GM12874 (cell line): ENCODE measurements around the gene PRKCD.

Experiments
- TF ChIP-seq, protein P1 (sequence below): IDR thresholded peaks from 2 replicates; pipeline ENCODE4 v1.5.1; 2011; ENCODE audit warnings: low read depth, mild to moderate bottlenecking, control low read depth, low read length, moderate library complexity; ENCODE audit not compliant: insufficient read depth

Gene PRKCD

DNA sequence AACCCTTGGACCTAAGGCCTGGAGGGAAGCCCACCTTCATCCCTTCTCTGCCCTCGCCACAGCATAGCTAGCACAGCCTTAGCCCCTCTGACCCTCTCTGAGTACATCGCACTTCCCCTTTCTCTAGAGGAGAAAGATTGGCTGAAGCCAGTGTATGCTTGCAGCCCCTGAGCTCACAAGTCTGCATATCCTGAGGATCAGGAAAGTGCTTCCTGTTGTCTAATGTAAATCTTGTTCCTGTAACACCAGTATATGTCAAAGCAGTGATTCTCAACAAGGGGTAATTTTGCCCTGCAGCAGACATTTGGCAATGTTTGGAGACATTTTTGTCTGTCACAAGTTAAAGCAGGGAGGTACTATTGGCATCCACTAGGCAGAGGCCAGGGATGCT is 2.2 kb upstream of the PRKCD start:
- TF ChIP-seq, protein P1, sequence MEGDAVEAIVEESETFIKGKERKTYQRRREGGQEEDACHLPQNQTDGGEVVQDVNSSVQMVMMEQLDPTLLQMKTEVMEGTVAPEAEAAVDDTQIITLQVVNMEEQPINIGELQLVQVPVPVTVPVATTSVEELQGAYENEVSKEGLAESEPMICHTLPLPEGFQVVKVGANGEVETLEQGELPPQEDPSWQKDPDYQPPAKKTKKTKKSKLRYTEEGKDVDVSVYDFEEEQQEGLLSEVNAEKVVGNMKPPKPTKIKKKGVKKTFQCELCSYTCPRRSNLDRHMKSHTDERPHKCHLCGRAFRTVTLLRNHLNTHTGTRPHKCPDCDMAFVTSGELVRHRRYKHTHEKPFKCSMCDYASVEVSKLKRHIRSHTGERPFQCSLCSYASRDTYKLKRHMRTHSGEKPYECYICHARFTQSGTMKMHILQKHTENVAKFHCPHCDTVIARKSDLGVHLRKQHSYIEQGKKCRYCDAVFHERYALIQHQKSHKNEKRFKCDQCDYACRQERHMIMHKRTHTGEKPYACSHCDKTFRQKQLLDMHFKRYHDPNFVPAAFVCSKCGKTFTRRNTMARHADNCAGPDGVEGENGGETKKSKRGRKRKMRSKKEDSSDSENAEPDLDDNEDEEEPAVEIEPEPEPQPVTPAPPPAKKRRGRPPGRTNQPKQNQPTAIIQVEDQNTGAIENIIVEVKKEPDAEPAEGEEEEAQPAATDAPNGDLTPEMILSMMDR, result no peak

DNA sequence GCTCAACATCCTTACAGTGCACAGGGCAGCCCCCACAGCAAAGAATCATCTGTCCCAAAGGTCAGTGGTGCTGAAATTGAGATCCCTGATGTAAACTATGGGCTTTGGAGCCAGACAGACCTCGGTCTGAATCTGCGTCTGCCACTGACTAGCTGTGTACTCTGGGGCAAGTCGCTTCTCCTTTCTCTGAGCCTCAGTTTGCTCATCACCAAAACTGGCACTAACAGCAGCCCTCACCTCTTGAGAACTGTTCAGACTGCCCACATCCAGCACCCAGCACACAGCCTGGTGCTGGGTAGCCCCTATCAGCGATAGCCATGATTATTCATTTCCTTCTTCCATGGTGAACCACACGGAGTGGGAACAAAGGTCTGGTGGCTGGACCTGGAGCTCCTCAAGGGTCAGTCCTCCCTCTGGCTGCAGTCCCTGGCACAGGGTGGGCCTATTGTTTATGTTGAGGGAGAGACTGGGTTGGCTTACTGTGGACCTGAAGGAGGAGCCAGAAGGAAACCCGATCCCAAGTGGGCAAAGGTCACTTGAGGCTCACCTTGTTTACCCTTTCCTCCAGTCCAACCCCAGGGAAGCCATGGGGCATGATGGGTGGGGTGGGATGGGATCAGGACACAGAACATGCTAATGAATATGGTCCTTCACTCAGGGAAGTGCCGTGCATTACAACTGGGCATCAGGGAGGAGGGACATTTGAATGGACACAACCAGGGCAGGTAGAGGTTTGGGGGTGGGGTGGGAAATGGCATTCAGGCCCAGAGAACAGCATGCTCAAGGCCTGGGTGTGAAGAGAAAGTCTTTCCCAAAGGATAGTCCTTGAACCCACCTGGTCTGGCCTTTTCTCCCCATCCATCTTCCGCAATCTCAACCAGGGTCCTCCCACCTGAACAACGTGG is 1.6 kb upstream of the PRKCD start:
- TF ChIP-seq, protein P1, result no peak

DNA sequence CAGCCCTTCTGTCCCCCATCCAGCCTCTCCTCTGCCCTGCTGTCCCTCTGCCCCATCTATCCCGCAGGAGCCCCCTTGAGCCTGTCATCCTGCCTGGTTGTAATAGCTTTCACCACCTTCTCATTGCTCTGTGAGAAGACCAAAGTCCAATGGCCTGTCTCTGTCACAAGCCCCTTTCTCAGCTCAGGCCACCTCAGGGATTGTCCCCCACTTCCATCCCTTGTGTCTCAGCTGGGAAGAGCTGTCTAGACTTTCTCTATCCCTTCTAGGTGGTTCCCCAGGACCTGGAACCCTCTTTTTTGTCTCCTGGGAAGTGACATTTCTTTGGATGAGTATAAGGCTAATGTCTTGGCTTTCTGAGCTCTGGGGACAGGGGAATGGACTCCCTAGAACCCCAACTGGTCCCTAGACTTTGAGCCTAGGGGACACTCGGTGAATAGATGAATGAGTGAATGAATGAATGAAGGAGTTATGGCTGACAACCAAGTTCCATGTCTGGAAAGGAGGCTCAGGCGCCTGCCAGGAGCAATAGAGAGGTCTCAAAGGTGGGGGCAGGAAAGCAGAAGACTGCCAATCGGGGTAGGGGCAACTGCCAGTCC is 849 bp upstream of the PRKCD start:
- TF ChIP-seq, protein P1, result no peak

DNA sequence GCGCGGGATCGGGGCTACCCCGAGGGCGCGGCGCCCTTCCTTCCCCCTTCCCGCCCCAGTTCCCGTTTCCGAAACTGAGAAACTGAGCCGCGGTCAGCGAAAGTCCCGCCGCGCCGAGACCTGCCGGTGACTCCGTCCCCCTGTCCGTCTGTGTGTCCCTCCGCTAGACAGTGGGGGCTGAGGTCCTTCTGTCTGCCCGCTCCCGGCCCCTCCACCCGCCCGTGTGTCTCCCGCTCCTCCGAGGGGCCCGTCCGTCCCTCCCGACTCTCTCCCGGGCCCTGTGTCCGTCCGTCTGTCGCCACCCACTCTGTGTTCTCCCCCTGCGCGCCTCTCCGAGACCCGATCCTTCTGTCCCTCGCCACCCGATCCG is 426 bp downstream of the PRKCD start:
- TF ChIP-seq, protein P1, result no peak

DNA sequence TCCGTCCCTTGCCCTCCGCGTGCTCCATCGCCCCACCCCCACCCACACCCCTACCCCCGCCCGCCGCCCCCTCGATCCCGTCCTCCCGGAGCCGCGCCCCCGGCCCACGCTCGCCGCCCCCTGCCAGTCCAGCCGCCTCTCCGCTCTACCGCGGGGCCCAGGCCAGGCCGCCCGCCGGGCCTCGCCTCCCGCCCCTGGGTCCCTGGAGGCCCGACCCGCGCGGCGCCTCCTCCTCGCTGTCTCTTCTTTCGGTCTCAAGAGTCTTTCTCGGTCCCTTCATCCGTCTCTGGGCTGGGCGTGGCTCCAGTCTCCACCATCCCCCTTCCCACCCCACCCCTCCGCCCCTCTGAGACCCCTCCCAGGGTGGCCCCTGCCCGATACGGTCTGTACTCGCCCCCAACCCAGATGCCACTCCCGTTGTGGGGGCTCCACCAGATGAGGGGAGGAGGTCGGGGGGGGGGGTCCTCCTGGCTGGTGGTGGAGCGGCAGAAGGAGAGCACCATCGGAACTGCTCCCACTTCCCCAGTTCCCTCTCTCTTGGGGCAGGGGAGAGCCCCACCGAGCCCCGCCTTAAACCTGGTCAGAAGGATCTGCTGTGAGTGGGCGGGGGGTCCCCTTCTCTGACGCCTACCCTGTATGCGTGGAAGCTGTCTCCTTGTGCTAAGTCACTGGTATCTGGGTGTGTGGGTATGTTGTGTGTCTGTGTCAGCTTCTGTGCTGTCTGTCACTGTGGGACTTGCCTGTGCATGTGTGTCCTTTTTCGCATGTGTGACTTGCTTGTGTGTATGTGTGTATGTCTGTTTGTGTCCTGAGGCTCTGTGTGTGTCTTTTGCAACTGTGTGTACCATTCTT is 1.0 kb downstream of the PRKCD start:
- TF ChIP-seq, protein P1, result no peak

DNA sequence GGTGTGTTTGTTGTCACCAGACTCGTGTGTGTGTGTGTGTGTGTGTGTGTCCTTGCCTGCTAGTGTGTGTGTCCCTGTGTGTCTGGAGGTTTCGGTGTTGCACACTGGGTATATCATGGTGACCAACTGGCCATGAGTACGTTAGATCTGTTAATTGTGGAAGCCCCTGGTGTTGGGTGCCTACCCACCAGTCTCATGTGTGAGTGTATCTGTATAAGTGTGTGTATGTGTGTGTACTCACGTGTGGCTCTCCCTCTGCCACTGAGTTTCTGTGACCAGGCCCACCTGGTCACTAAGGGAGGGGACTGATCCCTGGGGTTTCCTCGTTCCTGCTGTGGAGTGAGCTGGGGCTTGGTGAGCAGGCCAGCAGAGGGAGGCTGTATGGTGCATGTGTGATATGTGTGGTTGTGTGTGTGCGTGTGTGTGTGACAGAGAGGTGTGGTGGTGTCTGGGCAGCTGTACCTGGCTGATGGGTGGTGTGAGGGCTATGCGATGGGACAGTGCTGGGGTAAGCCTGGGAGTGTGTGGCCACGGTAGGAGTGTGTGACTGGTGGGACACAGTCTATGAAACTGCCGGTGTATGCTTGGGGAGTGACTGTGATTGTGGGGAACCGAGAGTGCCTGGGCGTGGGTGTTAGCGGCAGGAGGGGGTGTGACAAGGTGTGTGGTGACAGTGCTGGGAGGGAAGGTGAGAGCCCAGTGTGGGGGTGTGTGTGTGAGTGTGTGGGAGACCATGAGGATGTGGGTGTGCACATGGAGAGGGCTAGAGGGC is 1.8 kb downstream of the PRKCD start:
- TF ChIP-seq, protein P1, result no peak
